T47D (cell line): ENCODE results near the gene BORCS5.

ENCODE experiments used
- DNase-seq, 2 experiments: peaks; one replicate each; pipeline versions ENCODE4 v3.0.0 to v3.0.0-alpha.2; 2011 to 2012; ENCODE audit warnings: low read depth in 1 of 2, low spot score in 1 of 2
- JUND ChIP-seq: IDR thresholded peaks from 2 replicates; pipeline ENCODE4 v1.6.1; 2012; ENCODE audit warnings: low read depth
- in situ Hi-C: cut with HindIII; loops from 2 replicates; pipeline ENCODE4 v1.10.0; 2016; ENCODE audit warnings: low sequenced_read_pairs, low pct_unique_long_range_greater_than_20kb

The BORCS5 gene

DNA sequence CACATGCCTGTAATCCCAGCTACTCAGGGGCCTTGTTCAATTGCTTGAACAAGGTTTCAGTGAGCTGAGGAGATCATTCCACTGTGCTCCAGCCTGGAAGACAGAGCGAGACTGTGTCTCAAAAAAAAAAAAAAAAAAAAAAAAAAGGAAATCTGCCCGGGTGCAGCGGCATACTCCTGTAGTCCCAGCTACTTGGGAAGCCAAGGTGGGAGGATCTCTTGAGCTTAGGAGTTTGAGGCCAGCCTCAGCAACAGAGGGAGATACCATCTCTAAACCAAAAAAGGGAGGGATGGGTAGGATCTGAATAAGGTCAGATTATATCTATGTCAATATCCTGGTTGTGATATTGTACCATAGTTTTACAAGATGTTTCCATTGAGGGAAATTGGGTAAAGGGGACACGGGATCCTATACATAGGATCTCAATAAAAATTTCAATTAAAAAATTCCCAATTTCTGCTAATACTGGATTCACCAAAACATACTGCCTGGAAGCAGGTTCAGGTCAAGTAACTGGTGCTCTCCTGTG, 76.4 kb downstream of the BORCS5 start:
- in situ Hi-C loops: no loop called here
- peak; percentile 57; the same call in 1 of the 2 replicates for TF ChIP-seq JUND
- peak in 1 of 2 experiments; percentile 84 for DNase-seq

DNA sequence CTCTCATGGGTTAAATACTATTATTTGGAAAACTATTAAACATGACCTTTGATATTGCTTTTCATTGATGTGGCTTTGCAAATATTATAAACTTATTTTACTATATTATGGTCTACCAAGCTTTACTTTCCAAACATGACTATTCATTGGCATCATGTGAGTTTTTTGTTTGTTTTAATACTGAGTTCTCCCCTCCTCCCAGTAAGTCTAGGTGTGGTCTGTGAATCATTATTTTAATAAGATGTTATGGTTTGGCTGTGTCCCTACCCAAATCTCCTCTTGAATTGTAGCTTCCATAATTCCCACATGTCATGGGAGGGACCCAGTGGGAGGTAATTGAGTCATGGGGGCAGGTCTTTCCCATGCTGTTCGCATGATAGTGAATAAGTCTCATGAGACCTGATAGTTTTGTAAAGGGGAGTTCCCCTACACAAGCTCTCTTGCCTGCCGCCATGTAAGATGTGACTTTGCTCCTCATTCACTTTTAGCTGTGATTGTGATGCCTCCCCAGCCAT, 80.0 kb downstream of the BORCS5 start:
- in situ Hi-C loops: no loop called here
- DNase-seq: no peak
- no peak for TF ChIP-seq JUND

DNA sequence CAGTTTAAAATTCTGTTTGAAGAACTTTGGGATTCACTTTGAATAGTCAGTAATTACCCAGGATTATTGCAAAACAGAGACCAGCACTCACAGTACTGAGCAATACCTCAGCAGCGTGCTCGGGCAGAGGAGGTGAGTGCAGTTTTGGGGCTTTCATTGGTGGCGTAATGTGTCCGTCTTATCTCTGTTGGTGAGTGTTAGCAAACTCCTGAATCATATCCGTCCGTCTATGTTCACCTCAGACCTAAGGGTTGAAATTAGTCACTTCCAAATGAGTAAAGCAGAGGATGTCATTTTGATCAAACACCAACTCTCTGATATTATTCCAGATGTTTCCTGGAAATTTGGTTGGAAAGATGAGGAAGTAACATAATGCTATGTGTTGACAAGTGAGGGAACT, 82.8 kb downstream of the BORCS5 start:
- DNase-seq: no peak
- in situ Hi-C loops: no loop called here
- TF ChIP-seq JUND: no peak

DNA sequence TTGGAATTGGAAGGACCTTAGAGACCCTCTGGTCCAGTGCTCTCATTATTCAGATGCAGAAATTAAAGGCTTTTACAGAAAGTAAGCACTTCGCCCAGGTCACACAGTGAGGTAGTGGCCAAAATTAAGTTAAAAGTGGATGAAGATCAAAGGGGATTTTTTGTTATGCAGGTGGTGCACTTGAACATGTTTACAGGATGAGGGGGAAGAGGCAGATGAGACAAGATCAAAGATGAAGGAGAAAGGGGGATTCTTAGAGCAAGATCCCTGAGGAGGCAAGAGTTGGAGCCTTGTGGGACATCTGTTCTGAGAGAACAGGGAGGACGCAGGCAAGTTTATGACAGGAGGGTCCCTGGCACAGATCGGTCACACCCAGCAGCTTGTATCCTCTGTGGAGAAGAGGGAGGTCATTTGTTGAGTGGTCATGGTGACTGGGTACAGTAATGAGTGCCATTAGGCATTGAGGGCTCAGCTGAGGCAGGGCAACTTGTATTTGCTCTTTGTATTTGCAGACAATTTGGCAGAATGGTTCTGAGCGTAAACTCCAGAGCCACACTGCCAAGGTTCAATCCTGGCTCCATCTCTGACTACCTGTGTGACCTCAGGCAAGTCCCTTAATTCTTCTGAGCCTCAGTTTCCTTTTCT, 84.0 kb downstream of the BORCS5 start:
- no peak for DNase-seq
- in situ Hi-C loops: no loop called here
- no peak for TF ChIP-seq JUND

DNA sequence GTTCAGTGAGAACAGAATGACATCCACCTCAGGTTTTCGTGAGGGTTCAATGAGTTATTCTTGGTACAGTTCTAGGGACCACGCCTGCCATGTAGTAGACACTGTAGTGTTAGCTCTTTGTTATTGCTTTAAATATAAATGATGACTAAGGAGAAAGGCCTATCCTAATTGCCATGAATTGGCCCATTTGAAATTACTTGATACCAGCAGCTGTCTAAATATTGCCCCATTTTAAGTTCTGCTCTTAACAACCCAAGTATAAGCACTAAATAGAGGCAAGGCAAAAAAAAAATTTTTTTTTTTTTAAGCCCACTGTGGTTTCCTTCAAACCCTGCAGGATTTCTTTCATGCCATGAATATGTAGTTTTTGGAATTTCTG, 84.5 kb downstream of the BORCS5 start:
- TF ChIP-seq JUND: no peak
- DNase-seq: no peak
- in situ Hi-C loops: no loop called here

DNA sequence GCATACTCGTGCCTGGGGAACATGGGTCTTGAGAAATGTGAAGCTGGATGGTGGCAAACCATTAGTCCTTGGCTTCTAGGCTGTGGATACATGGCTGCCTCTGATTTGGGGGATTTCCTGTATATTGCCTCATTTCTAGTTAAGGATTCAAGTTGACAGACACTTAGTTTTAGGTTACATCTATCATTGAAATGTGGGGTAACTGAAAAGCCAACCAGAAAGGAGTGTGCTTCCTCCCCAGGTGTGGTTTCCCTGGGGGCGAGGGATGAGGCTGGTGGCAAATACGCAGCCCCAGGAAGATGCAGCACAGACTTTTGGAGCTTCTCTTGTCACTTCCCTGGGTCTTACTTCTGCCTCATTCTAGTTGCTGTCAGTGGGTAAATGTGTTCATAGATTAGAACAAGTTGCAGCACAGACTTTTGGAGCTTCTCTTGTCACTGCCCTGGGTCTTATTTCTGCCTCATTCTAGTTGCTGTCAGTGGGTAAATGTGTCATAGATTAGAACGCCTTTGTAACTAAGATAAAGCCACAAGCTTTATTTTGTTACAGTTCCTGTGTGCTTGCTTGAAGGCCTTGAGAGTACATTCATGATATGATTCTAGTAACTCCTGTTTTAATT, 85.1 kb downstream of the BORCS5 start:
- TF ChIP-seq JUND: no peak
- no peak for DNase-seq
- in situ Hi-C loops: no loop called here

DNA sequence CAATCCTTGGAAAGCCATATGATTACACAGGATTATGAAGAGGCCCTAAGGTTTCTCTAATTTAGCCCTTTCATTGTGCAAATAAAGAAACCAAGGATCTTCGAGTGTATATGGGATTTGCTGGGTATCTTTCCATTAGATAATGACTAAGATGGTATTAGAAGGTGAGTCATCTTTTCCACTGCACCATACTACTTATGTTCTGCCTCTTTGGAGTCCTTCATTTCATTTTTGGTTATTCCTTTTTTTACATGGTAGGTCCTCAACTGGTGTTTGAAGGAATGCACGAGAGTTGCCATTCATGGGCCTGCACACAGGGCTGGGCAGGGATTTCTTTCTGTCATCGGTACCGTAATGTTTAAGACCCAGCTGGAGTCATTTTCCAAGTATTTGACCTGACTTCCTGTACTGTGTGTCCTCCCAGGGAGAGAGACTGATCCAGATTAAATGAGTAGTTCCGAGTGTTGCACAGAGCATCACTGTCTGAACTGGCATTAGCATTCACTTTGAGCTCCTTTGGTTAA, 85.7 kb downstream of the BORCS5 start:
- in situ Hi-C loops: no loop called here
- no peak for DNase-seq
- TF ChIP-seq JUND: no peak

DNA sequence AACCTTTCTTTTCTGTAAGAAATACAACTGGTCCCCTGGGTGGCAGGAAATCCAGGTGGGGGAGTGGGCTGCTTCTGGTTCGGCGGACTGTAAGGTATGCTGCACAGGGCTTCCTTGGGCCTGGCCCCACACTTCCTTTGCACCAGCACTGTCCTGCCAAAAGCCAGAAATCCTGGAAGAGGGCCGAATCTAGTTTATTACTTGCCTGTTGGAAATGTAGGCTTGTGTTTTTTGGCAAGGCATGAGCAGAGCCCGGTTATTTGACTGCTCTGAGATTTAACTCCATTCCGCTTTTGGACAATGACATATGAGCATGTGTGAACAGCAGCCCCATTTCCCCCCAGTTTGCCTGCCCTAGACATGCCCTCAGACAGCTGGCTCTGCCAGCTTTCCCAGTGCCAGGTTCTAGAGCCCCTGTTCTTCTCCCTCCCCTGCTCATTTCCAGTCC, 86.6 kb downstream of the BORCS5 start:
- TF ChIP-seq JUND: no peak
- in situ Hi-C loops: no loop called here
- no peak for DNase-seq

DNA sequence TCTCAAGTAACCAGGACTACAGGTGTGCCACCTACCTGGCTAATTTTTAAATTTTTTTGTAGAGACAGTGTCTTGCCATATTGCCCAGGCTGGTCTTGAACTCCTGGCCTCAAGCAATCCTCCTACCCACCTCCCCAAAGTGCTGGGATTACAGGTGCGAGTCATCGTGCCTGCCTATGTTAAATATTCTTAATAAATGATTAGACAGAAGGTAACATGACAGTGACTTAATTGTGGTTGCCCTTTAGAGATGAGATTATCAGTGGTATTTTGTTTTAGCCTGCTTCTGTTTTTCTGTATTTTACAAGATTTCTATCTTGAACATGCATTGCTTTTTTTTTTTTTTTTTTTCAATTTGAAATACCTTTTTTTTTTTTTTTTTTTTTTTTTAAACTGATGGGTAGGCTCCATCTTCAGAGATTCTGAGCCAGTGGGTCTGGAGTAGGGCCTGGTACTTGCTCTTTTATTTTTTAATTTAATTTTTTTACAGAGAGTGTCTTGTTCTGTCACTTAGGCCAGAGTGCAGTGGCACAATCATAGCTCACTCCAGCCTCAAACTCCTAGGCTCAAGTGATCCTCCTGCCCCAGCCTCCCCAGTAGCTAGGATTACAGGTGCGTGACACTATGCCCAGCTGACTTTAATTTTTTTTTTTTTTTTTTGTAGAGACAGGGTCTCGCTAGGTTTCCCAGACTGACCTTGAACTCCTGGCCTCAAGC, 88.4 kb downstream of the BORCS5 start:
- no peak for DNase-seq
- in situ Hi-C loops: no loop called here

DNA sequence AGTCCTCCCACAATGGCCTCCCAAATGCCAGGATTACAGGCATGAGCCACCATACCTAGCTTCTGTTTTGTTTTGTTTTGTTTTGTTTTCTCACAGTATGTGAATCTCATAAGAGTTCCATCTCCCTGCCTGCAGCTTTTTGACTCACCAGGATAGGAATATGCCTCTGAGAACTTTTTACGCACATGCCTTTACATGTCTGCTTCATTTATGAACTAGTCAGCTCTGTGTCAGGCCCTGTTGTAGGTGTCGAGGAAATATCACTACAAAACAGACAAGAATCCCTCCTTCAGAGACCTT, 89.0 kb downstream of the BORCS5 start:
- no peak for TF ChIP-seq JUND
- no peak for DNase-seq
- in situ Hi-C loops: no loop called here

More for the DNA sequence above, 88.4 kb downstream of the BORCS5 start:
- TF ChIP-seq JUND: no peak

DNA sequence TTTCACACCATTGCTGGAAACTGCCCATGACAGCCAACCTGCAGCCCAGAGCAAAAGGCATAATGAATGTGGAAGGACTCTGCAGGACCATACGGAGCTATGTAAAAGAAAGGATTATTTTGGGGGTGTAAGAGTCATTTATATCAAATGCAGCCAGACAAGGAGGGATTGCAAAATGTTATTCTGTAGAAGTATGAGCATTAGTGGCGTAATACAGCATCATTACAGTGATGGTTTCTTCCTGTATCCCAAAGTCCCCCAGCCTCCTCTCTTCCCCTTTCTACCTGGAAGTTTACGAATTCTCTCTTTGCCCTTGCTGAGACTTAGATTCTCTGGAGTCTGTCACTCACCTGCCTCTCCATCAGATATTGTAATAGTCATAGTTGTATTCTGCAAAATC, 89.9 kb downstream of the BORCS5 start:
- no peak for DNase-seq
- in situ Hi-C loops: no loop called here
- TF ChIP-seq JUND: no peak

DNA sequence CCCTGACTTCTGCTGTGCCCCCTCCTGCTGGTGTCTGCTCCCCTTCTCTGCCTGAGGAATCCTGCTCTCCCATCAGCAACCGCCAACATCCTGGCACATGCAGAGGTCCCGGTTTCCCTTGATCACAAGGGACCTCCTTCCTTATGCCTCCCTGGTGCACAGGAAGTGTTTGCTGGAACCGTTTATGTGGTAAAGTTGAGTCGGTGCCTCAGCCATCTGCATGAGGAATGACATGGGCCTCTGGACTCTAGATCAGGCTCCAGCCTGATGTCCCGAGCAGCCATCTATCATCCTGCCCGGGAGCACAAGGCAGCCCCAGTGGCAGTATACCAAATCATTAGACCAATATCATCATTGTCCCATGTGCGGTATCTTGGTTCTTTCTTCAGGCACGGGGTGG, 90.4 kb downstream of the BORCS5 start:
- DNase-seq: no peak
- in situ Hi-C loops: no loop called here
- no peak for TF ChIP-seq JUND

DNA sequence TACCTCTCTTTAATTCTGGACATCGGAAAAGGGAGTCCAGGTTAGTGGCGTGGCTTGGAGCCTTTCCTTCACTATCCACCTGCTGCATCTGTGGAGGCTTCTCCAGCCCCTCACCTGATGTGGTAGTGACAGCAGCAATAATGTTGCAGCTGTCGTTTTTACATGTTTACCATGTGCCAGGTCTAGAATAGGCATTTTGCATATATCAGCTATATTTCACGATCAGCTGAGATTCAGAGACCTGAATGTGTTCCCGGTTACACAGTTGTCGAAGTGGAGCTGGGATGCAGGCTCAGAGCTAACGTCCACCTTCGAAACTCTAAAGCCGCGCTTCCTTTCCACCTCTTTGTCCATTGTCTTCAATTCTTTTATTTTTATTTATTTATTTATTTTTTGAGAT, 91.0 kb downstream of the BORCS5 start:
- no peak for DNase-seq
- in situ Hi-C loops: no loop called here
- TF ChIP-seq JUND: no peak
